Transverse colon (tissue), 4 donors: ENCODE measurements around the gene CELF4. TPM values are rescaled to one million over a fixed set of nuclear protein-coding genes. Genes with fewer than 3 reads are reported as not detected.

Experiments used
- DNase-seq: peaks from one replicate; pipeline ENCODE4 v3.0.0-alpha.2; 2019
- H3K27ac ChIP-seq, 4 donors: fragments of 200-600 bp; sonication (generic); 2 replicates each; pipeline ENCODE4 v1.5.1; 2016 to 2018; ENCODE audit warnings: inconsistent platforms in 4 of 4
- H3K27me3 ChIP-seq: fragments of 200-600 bp; sonication (generic); 2 replicates; pipeline ENCODE4 v1.5.1; 2017; ENCODE audit warnings: inconsistent platforms
- H3K36me3 ChIP-seq, 4 donors: fragments of 200-600 bp; sonication (generic); 2 replicates each; pipeline ENCODE4 v1.5.1; 2017 to 2019; ENCODE audit warnings: inconsistent platforms in 4 of 4
- H3K4me1 ChIP-seq, 4 donors: fragments of 200-600 bp; sonication (generic); 2 replicates each; pipeline ENCODE4 v1.5.1; 2017 to 2020; ENCODE audit warnings: inconsistent platforms in 4 of 4
- H3K4me3 ChIP-seq, 4 donors: fragments of 200-600 bp; sonication (generic); 1 replicate in 1 of 4; 2 replicates in 3 of 4; pipeline versions ENCODE4 v1.5.1 to v1.6.1; 2017 to 2019; ENCODE audit warnings: inconsistent platforms in 4 of 4
- H3K9me3 ChIP-seq, 2 donors: fragments of 200-600 bp; sonication (generic); 2 replicates each; pipeline ENCODE4 v1.5.1; 2017 to 2019; ENCODE audit warnings: inconsistent platforms in 2 of 2
- EP300 ChIP-seq: sonication (generic); formaldehyde crosslinking; IDR thresholded peaks from one replicate; pipeline ENCODE4 v1.6.1; 2017; ENCODE audit warnings: antibody characterized with exemption, low read depth
- POLR2A ChIP-seq: fragments of 450-650 bp; IDR thresholded peaks from one replicate; pipeline ENCODE4 v1.6.1; 2016; ENCODE audit warnings: antibody characterized with exemption, mild to moderate bottlenecking, moderate library complexity
- POLR2AphosphoS5 ChIP-seq, 3 donors: sonication (generic); formaldehyde crosslinking; IDR thresholded peaks; one replicate each; pipeline ENCODE4 v1.6.1; 2016; ENCODE audit warnings: antibody characterized with exemption in 3 of 3
- WGBS, 2 donors: methylation state at CpG; one replicate each; pipeline ENCODE4 v1.1.5; 2018; ENCODE audit warnings: low coverage in 1 of 2; 5-methylcytosine and 5-hydroxymethylcytosine counted together
- in situ Hi-C, 4 donors: fragments of 200-750 bp; cut with MboI; loops; one replicate each; pipeline versions ENCODE4 v1.15.0 to v1.15.1; 2017; ENCODE audit warnings: low sequenced_read_pairs in 3 of 4, low pct_ligation_motif_present in 1 of 4, low pct_unique_long_range_greater_than_20kb in 1 of 4
- intact Hi-C: fragments of 100-400 bp; cut with DNase I; formaldehyde crosslinking; loops from one replicate; pipeline ENCODE4 v1.15.1; 2023; ENCODE audit warnings: low total_unique reads
- total RNA-seq, 4 donors: library from RNA; depleted of rRNA; stranded (reverse); fragments of >200 nt; gene quantifications; one replicate each; pipeline ENCODE4 v1.1.0, GENCODE V29; 2016
- TF ChIP-seq, protein P1 (sequence below), 5 experiments: fragments of 200-600 bp in 3 of 5; fragments of 450-650 bp in 2 of 5; sonication (generic) in 3 of 5; IDR thresholded peaks; 1 replicate in 2 of 5; 2 replicates in 3 of 5; pipeline ENCODE4 v1.5.1; 2016 to 2017; ENCODE audit warnings: antibody characterized with exemption in 5 of 5, inconsistent platforms in 3 of 5, mild to moderate bottlenecking in 2 of 5, moderate library complexity in 1 of 5

CELF4 gene
- total RNA-seq, 4 donors from 2014 or later = 0.14 to 0.75 TPM; not detected in 2

DNA sequence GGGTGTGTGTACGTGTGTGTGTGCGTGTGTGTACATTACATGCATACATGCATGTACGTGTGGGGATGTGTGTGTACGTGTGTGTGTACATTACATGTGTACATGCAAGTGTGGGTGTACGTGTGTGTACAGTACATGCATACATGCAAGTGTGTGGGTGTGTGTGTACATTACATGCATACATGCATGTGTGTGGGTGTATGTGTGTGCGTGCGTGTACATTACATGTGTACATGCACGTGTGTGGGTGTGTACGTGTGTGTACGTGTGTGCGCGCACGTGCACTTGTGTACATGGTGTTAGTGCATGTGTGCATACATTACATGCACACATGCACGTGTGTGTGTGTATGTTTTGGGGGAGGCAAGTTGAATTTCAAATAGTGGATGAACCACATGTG lies 300.6 kb downstream of the CELF4 start:
- Histone ChIP-seq H3K27me3 (peaks cover under 1% of the 10 kb centered on the region), H3K9me3 (no peaks in the 10 kb centered on the region), H3K4me1 (no peaks in the 10 kb centered on the region), H3K4me3 (no peak overlapping the region), H3K36me3 (no peaks in the 10 kb centered on the region), H3K27ac (no peak overlapping the region)
- in situ Hi-C loops (no loop called here), intact Hi-C loops (no loop called here)
- TF ChIP-seq POLR2A (no peak), POLR2AphosphoS5 (IDR thresholded peaks at IDR 0.05) (no peak)
- TF ChIP-seq, protein P1, sequence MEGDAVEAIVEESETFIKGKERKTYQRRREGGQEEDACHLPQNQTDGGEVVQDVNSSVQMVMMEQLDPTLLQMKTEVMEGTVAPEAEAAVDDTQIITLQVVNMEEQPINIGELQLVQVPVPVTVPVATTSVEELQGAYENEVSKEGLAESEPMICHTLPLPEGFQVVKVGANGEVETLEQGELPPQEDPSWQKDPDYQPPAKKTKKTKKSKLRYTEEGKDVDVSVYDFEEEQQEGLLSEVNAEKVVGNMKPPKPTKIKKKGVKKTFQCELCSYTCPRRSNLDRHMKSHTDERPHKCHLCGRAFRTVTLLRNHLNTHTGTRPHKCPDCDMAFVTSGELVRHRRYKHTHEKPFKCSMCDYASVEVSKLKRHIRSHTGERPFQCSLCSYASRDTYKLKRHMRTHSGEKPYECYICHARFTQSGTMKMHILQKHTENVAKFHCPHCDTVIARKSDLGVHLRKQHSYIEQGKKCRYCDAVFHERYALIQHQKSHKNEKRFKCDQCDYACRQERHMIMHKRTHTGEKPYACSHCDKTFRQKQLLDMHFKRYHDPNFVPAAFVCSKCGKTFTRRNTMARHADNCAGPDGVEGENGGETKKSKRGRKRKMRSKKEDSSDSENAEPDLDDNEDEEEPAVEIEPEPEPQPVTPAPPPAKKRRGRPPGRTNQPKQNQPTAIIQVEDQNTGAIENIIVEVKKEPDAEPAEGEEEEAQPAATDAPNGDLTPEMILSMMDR (IDR thresholded peaks at IDR 0.05) = no peak
- no peak for DNase-seq
- WGBS, 2 donors = 76 to 98% methylated on average over 9 to 14 of the region's 14 CpGs

DNA sequence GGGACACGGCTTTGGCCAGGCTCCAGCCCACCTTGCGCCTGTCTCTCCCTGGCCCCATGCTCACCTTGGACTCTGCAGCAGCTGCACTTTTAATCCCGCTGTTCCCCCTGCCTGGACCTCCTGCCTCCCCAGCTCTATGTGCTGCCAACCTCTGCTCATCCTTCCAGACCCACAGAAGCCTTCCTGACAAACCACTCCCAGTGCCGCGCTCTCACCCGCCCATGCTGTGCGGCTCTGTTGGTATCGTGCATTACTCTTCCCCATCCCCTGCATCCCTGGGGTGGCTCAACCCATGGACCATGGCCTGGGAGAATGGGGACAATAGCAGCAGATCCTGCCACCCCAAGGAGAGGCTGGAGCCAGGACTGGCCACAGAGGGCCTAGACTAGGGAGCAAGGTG lies 303.6 kb downstream of the CELF4 start:
- no peak for DNase-seq
- H3K4me3 ChIP-seq = no peak overlapping the region
- WGBS, 2 donors = 84 to 90% methylated on average over 5 to 8 of the region's 8 CpGs
- TF ChIP-seq POLR2AphosphoS5 (IDR thresholded peaks at IDR 0.05) (no peak), EP300 (no peak), POLR2A (no peak)
- TF ChIP-seq, protein P1 (IDR thresholded peaks at IDR 0.05) = no peak
- no peaks in the 10 kb centered on the region for H3K9me3 ChIP-seq
- H3K36me3 ChIP-seq = no peaks in the 10 kb centered on the region
- no peaks in the 10 kb centered on the region for H3K4me1 ChIP-seq
- H3K27ac ChIP-seq = no peak overlapping the region
- peaks cover 28% of the 10 kb centered on the region for H3K27me3 ChIP-seq
- in situ Hi-C loops = no loop called here
- intact Hi-C loops = no loop called here

DNA sequence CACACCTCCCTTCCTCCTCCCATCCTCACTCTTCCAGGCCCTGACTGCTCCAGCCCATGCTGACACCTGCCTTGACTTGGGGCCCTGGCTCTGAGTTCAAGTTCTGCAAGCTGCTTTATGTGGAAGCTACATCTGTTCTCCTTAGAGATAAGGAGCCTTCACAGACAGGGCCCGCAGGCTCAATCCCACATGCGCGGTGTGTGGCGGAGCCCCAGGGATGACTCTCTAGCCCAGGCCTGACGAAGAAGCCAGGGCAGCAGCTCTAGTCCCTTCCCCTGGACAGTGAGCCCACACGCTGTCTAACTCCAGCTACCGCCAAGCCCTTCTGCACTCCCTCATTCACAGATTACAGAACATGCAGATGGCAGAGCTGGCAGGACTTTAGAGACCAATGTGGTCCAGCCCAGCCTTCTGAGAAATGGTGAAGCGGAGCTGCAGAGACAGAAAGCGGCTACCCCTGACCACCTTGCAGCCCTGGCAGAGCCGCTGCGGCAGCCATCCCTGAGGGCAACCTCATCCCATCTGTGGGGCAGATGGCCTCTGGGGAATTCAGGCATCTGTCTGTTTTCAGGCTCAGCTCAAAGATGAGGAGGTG lies 304.3 kb downstream of the CELF4 start:
- TF ChIP-seq EP300 (no peak), POLR2A (no peak), POLR2AphosphoS5 (IDR thresholded peaks at IDR 0.05) (no peak)
- TF ChIP-seq, protein P1 (IDR thresholded peaks at IDR 0.05) = no peak
- H3K27ac ChIP-seq = no peak overlapping the region
- H3K27me3 ChIP-seq = peaks cover 34% of the 10 kb centered on the region
- intact Hi-C loops (no loop called here), in situ Hi-C loops (no loop called here)
- no peaks in the 10 kb centered on the region for H3K4me1 ChIP-seq
- no peaks in the 10 kb centered on the region for H3K36me3 ChIP-seq
- H3K9me3 ChIP-seq = no peaks in the 10 kb centered on the region
- DNase-seq = no peak
- no peak overlapping the region for H3K4me3 ChIP-seq
- WGBS, 2 donors = 94% methylated on average over 11 of the region's 11 CpGs; no CpG with 5 or more reads in 1 of the 2 donors

DNA sequence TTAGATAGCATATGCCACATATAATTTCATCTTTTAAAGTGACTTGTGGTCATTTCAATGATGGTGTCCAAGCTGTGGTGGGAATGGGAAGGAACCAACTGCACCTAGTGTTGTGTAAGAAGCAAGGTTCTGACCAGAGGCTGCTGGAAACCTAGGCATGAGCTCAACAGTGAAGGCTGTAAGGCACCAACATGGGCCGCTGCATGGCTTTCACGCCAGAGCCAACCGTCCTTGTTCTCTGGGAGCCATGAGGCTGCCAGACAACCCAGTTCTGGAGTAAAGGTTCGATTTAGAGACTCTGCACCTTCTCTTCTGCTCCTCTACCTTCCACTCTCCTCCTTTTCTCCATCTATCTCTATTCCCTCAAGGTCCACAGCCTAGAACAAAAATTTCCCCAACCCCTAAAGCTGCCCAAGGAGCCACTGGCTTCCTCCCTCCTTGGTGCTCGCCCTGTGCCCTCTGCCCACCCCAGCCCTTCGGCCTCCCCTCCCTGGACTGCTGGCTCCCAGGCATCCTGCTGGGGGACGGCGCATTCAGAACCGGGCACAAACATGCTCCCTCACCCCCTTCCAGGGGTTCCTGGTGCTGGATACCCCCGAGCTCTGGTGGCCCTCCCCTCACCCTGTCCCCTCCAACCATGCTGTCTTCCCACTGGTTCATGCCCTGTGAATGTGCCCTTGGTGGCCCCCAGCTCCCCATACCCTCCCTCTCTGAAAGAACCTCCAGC lies 305.1 kb downstream of the CELF4 start:
- no peak for TF ChIP-seq EP300
- DNase-seq = no peak

More for the DNA sequence above, 305.1 kb downstream of the CELF4 start:
- Histone ChIP-seq H3K36me3 (no peaks in the 10 kb centered on the region), H3K4me3 (no peak overlapping the region), H3K4me1 (no peaks in the 10 kb centered on the region), H3K27ac (no peak overlapping the region), H3K27me3 (peaks cover 42% of the 10 kb centered on the region), H3K9me3 (no peaks in the 10 kb centered on the region)
- WGBS, 2 donors = 79 to 87% methylated on average over 3 to 10 of the region's 10 CpGs
- in situ Hi-C loops = no loop called here
- intact Hi-C loops = no loop called here
